Measurements from ENCODE around the gene RNLS.
"Not testable (repeated sequence)": the region's sequence is repeated elsewhere in the genome, so short reads cannot be mapped to it uniquely, and the experiment has no call there.

Gene RNLS

GRCh38 chr10:88383276-88383675 lies 199.8 kb downstream of the RNLS start:
- DNase-seq: peak in 1 of 3 donors; percentile 24

- DNase-seq: no peak
Measured at GRCh38 chr10:88382699-88383098, 200.4 kb downstream of the RNLS start.

GRCh38 chr10:88379575-88379974 lies 203.5 kb downstream of the RNLS start:
- peak in 1 of 3 donors; percentile 12 for DNase-seq

GRCh38 chr10:88377510-88377909 lies 205.6 kb downstream of the RNLS start:
- DNase-seq: no peak

- DNase-seq: peak; percentile 33 to 53 (median 40)
Measured at GRCh38 chr10:88374392-88375175, 208.5 kb downstream of the RNLS start.

- no peak for DNase-seq
Measured at GRCh38 chr10:88372881-88373592, 210.1 kb downstream of the RNLS start.

GRCh38 chr10:88372051-88372715 lies 210.9 kb downstream of the RNLS start:
- no peak for DNase-seq

- no peak for DNase-seq
Measured at GRCh38 chr10:88370713-88371112, 212.4 kb downstream of the RNLS start.

- no peak for DNase-seq
Measured at GRCh38 chr10:88366772-88367171, 216.3 kb downstream of the RNLS start.

GRCh38 chr10:88361995-88362807 lies 220.9 kb downstream of the RNLS start:
- DNase-seq: no peak

GRCh38 chr10:88361494-88361893 lies 221.6 kb downstream of the RNLS start:
- DNase-seq: no peak

GRCh38 chr10:88355750-88356149 lies 227.4 kb downstream of the RNLS start:
- not testable (repeated sequence) for DNase-seq

- DNase-seq: no peak
Measured at GRCh38 chr10:88347597-88348304, 235.4 kb downstream of the RNLS start.

- no peak for DNase-seq
Measured at GRCh38 chr10:88347022-88347421, 236.1 kb downstream of the RNLS start.

GRCh38 chr10:88346144-88346977 lies 236.8 kb downstream of the RNLS start:
- DNase-seq: no peak

GRCh38 chr10:88343761-88344484 lies 239.2 kb downstream of the RNLS start:
- no peak for DNase-seq

- no peak for DNase-seq
Measured at GRCh38 chr10:88342733-88343310, 240.3 kb downstream of the RNLS start.

GRCh38 chr10:88337134-88337533 lies 246.0 kb downstream of the RNLS start:
- no peak for DNase-seq

- peak in 2 of 3 donors; percentile 37 to 39 for DNase-seq
Measured at GRCh38 chr10:88336334-88336733, 246.8 kb downstream of the RNLS start.

- peak; percentile 27 to 58 (median 49) for DNase-seq
Measured at GRCh38 chr10:88333248-88333630, 249.9 kb downstream of the RNLS start.
